Activated CD4-positive, CD25-positive, alpha-beta regulatory T cell treated with anti-CD3 and anti-CD28 coated beads, Interleukin-2, amount 50 U/mL, for 72 hours (primary cell): ENCODE results near the gene PRDM15.

Source experiments
- DNase-seq: peaks from one replicate; pipeline ENCODE4 v3.0.0; 2021

Gene PRDM15

GRCh38 chr21:41883582-41883981, 4.4 kb upstream of the PRDM15 start:
- no peak for DNase-seq

DNA sequence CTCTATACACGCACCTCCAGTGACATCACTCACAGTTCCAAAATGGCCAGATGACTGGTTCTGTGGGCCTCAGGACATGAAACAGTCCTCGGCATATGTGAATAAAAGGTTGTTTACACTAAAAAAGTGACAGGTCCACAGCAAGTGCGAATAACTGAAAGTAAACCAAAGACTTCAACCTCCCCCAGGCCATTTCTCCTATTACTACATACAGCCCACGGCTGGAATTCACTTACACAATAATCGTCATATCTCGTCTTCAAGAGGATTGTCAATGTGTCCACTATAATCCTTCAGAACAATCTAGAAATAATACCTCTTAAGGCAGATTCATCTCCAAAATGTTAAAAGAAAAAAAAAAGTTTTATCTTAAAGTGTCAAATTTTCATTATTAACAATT, 1.9 kb upstream of the PRDM15 start:
- no peak for DNase-seq

GRCh38 chr21:41880153-41880552, 1.0 kb upstream of the PRDM15 start:
- no peak for DNase-seq

GRCh38 chr21:41878831-41879189, 334 bp downstream of the PRDM15 start:
- DNase-seq = peak; percentile 70

DNA sequence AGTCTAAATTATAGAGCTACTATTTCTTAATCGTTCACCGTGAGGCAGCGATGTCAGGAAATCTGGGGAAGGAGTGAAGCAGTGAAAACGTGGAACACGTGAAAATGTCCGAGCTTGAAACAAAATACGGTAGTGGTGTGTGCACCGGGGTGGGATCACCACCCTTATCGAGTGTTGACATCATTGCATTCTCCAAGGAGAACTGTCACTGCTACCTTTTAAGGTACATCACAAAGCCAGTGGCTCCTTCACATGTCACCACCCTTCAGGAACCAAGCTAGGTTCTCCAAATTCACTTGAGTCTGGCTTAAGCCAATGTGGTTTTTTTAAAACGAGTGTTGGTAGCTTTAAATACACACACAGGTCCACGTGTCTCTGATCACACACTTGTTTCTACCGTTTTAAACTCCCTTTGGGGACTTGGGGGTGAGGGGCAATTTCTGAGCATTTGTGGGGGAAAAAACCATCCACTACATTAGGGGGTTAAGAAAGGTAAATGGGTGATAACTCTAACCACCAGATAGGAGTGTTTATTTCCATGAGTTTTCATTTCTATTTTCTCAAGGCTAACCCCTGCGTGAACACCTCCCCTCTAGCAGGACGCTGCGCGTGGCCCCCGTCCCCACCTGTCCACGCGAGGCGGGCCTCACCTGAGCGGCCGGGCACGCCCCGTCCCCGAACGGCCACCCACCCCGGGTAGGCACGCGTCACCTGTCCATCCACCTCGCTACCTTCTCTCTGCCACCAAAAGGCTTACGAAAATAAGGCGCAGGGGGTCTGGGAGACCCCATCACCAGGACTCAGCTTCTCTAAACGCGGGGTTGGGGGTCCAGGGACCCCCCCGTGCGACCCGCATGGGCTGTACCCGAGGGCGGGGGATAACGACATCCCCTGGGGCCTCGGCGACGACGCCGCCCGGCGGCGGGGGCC, 978 bp downstream of the PRDM15 start:
- no peak for DNase-seq

GRCh38 chr21:41876928-41877652, 2.1 kb downstream of the PRDM15 start:
- no peak for DNase-seq

- no peak for DNase-seq
Observed at GRCh38 chr21:41876396-41876795, 2.7 kb downstream of the PRDM15 start.

DNA sequence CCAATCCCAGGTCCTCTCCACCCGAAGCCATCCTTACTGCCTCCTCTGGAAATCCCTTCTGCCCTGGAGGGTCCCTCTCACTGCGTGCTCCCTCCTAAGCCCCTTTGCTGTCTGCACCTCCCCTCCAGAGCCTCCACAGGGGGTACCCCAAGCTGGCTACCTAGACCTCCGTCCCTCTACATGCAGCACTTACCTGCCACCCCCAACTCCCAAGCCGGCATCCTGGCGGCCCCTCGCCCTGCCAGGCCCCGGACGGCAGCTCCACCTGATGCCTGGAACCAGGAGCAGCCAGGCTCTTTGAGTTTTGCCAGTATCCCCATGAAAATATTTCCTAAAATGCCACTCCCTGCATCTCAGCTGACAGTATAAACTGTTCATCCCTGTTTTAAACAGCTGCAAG, 4.1 kb downstream of the PRDM15 start:
- no peak for DNase-seq

DNA sequence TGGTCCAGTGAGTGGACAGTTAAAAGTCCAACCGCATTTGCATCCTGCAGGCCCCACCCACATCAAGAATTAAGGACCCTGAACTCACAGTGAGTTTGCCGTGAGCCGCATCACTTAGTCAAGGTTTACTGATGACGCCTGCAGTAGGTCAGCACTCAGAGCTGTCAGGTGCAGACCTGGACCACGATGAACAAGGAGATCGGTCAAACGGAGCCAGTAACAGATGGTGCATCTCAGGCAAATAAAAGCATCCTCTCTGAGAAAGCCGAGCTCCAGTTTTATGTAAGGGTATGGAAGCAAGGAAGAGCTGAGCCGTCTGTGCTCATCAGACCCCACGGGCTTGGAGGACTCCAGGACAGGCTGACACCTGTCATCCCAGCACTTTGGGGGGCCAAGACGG, 4.5 kb downstream of the PRDM15 start:
- DNase-seq = no peak

- DNase-seq = no peak
Observed at GRCh38 chr21:41873426-41873825, 5.7 kb downstream of the PRDM15 start.

DNA sequence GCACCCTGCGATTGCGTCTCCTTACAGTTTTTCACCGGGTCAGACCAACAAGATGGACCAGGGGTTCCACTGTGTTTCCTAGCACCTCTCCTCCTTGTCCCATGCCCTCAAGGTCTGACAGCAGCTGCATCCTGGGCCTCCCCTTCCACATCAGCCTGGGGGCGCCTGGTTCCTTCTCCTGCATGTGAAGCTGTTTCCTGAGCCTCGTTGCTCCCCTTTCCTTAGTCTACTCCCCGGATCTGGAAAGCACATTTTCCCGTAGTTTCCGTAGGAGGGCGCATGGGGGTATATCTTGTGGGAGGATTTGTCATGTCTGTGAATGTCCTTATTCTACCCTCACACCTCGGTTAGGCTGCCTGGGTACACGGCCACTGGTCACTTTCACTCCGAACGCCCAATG, 6.1 kb downstream of the PRDM15 start:
- DNase-seq = no peak

DNA sequence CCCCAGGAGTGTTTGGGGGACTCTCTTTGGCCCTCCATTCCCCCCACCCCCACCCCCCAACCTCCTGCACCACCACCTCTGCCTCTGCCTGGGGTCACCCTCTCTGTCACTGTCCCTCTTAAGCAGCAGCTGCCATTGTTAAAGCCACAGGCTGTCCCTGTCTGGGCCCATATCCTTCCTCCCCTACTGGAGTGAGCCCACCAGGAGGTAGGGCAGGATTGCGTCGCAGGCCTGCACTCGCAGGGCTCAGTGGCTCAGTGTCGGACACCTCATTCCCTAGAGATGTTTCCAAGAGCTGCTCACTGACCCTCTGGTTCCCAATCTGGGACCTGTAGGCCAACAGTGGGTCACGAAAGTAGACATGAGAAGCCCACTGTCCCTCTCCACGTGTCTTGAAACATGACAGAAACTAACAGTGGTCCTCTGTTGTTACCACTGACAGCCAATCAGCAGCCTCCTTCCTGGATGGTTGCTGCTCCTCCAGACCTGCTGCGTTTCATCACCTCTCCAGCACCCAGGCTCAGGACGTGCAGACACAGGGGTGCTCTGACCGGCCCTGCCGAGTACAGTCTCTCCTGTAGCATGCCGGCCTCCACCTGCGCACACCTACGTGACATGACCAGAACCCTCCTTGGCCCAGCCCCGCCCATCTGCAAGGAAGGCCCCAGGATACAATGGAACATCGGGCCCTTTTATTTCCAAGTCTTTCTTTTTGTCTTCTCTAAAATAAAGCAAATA, 7.7 kb downstream of the PRDM15 start:
- DNase-seq = no peak

GRCh38 chr21:41869771-41870170, 9.4 kb downstream of the PRDM15 start:
- DNase-seq = no peak

GRCh38 chr21:41868062-41868710, 11.0 kb downstream of the PRDM15 start:
- no peak for DNase-seq

- DNase-seq = no peak
Observed at GRCh38 chr21:41867313-41867712, 11.8 kb downstream of the PRDM15 start.

DNA sequence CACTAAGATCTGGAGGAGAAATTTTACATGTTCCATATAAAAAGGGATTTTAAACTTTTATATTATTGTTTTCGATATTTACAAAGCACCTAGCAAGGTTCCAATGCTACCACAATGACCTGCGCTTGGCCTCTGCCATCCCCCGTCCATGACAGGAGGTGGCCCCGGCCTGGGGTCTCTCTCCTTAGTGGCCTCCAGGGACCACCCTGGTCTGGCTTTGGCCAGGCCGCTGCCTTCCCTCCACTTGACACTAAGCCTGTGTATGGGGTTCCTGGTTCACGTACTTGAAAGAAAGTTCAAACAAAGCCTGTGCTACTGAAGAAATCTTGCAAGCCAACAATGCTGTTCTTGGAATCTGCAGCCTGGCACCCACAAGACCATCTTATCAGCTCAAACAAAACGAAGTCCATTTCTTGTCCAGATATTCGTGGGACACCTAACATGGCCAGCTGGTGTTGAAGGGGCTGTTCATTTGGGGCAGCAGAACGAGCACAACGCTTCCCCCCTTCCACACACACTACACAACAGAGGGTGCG, 12.8 kb downstream of the PRDM15 start:
- no peak for DNase-seq

DNA sequence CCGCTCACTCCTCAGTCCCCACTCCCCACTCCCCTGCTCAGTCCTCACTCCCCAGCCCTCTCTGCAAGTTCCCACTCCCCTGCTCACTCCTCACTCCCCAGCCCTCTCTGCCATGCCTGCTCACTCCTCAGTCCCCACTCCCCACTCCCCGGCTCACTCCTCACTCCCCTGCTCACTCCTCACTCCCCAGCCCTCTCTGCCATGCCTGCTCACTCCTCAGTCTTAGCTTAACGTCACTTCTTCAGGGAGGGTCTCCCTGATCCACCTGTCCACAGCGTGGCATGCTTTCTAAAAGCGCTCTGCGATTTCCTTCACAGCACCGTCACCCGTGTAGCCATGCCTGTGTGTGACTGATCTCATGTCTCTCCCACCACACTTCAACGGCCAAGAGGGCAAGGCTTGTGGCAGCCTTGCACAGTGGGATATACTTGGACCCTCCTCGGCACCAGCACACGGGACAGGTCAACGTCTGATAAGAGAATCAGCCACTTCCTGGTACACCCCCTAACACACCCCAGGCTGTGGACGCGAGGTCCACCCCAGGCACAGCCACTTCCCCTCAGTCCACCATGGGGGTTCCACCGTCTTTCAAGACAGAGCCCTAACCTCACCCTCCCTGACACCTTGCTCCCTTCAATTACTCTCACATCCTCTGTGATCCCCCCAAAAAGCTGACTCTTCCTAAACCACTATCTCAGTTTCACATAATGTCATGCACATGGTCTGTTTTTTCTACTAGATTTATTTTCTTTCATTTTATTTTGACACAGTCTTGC, 14.0 kb downstream of the PRDM15 start:
- no peak for DNase-seq

GRCh38 chr21:41864311-41865001, 14.7 kb downstream of the PRDM15 start:
- DNase-seq = no peak

DNA sequence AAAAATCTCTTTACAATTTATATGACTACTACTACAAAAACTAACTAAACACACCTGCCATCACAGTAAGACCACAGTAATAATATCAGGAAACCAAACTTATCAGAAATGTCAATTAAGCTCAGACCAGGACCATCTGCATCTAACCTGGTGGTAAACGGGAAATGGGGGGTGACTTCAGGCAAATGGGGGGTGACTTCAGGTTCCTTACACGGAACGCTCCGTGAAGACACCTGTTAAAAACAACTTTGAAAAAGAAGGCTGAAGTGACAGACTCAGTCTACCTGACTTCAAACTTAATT, 15.8 kb downstream of the PRDM15 start:
- no peak for DNase-seq

GRCh38 chr21:41861987-41862386, 17.2 kb downstream of the PRDM15 start:
- DNase-seq = no peak

- DNase-seq = no peak
Observed at GRCh38 chr21:41861255-41861654, 17.9 kb downstream of the PRDM15 start.
